Astrocyte of the spinal cord (primary cell): Measurements from ENCODE around the gene NUP98.

Experiments used
- DNase-seq: peaks from one replicate; pipeline ENCODE4 v3.0.0; 2011; ENCODE audit warnings: low read depth, low spot score
- H3K4me3 ChIP-seq: 2 replicates; pipeline ENCODE4 v1.5.1; 2011; ENCODE audit warnings: low read depth, mild to moderate bottlenecking, low read length, moderate library complexity
- CTCF ChIP-seq: IDR thresholded peaks from 2 replicates; pipeline ENCODE4 v1.5.1; 2012; ENCODE audit warnings: low read depth, mild to moderate bottlenecking, low read length, inconsistent platforms
- in situ Hi-C: cut with HindIII; loops from 2 replicates; pipeline ENCODE4 v1.10.0; 2017; ENCODE audit warnings: low sequenced_read_pairs

The NUP98 gene

GRCh38 chr11:3797329-3798090 is at the start of gene NUP98:
Gene NUP98 (minus strand): TSS chr11:3797554. CDS start chr11:3782117, 15,437 bp downstream.
- TF ChIP-seq CTCF, result no peak
- peak; percentile 100 for DNase-seq
- peak within 1 kb of the TSS; percentile 97 for H3K4me3 ChIP-seq
- in situ Hi-C loops, result no loop called here

- DNase-seq, result no peak
- no peak overlapping the region for H3K4me3 ChIP-seq
- TF ChIP-seq CTCF, result no peak
- in situ Hi-C loops, result no loop called here
Observed at GRCh38 chr11:3845670-3846069, 48.3 kb upstream of the NUP98 start.

DNA sequence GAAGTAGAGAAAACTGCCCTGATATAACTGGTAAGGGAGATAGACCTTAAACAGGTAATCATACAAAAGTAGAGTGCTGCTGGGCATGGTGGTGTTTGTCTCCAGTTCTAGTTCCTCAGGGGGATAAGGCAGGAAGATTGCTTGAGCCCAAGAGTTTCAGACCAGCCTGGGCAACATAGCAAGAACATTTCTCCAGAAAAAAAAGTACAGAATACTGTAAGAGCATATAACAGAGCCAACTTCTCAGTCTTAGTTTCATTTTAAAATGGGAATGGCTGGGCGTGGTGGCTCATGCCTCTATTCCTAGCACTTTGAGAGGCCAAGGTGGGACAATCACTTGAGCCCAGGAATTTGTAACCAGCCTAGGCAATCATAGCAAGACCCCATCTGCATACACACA is 47.9 kb upstream of the NUP98 start:
- DNase-seq, result no peak
- no peak overlapping the region for H3K4me3 ChIP-seq
- TF ChIP-seq CTCF, result no peak
- in situ Hi-C loops, result no loop called here

DNA sequence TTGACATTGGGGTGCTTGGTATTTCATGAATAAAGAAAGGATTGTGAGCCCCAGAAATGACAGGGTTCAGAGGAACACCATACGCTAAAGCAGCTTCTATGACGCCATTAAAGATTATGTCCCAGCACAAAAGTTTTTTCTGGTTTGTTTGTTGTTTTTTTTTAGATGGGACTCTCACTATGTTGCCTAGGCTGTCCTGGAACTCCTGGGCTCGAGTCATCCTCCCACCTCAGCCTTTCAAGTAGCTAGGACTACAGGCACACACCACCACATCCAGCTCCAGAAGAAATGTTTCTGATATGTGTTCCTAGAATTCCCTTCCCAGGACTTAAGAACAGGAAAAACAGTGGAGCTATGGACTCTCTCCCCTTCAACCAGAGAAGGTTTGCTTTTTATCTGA is 46.0 kb upstream of the NUP98 start:
- in situ Hi-C loops, result no loop called here
- TF ChIP-seq CTCF, result no peak
- no peak overlapping the region for H3K4me3 ChIP-seq
- DNase-seq, result no peak

- peak; percentile 92 for TF ChIP-seq CTCF
- peak; percentile 89 for DNase-seq
- in situ Hi-C loops, result no loop called here
- peak overlapping the region; percentile 81 for H3K4me3 ChIP-seq
Observed at GRCh38 chr11:3841426-3842350, 44.3 kb upstream of the NUP98 start.

DNA sequence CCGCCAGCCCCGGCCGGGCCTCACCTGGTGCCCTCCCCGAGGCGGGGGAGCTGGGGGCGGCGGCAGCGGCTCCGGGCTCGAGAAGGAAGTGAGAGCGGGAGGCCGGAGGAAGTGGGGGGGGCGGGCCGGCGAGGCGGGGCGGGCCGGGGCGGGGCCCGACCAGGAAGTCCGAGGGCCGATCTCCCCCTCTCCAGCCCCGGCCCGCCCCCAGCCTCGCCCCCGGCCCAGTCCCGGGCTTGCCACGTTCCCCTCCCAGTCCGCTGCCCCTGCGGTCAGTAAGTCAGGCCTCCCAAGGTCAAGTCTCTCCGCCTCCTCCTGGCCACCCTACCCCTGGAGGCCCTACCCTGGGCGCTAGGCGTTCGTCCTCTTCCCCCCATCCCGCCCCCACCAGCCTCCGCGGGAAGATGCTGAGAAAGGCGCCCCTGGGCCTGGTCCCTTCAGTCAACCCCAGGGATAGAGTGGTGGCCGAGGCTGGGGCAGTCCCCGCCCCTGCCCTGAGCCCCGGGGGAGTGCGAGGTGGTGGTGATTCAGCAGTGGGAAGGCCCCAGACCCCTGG is 43.6 kb upstream of the NUP98 start, which contains the start of gene RHOG:
Gene RHOG, minus strand, starts transcription at position 90 of the 556 bp plus-strand sequence. CDS start 12,821 bp downstream, outside the sequence.
- peak; percentile 83 for DNase-seq
- H3K4me3 ChIP-seq, result peak within 1 kb of the TSS; percentile 81
- no peak for TF ChIP-seq CTCF
- in situ Hi-C loops, result no loop called here
